NCI-H146 treated with DMSO at 0.1 percent for 48 hours (cell line): ENCODE measurements around the gene SH3PXD2A.

Experiments used
- DNase-seq: peaks from one replicate; lab custom pipeline; 2025; ENCODE audit not compliant: unreplicated experiment; lab: John Stamatoyannopoulos, UW

SH3PXD2A gene

DNA sequence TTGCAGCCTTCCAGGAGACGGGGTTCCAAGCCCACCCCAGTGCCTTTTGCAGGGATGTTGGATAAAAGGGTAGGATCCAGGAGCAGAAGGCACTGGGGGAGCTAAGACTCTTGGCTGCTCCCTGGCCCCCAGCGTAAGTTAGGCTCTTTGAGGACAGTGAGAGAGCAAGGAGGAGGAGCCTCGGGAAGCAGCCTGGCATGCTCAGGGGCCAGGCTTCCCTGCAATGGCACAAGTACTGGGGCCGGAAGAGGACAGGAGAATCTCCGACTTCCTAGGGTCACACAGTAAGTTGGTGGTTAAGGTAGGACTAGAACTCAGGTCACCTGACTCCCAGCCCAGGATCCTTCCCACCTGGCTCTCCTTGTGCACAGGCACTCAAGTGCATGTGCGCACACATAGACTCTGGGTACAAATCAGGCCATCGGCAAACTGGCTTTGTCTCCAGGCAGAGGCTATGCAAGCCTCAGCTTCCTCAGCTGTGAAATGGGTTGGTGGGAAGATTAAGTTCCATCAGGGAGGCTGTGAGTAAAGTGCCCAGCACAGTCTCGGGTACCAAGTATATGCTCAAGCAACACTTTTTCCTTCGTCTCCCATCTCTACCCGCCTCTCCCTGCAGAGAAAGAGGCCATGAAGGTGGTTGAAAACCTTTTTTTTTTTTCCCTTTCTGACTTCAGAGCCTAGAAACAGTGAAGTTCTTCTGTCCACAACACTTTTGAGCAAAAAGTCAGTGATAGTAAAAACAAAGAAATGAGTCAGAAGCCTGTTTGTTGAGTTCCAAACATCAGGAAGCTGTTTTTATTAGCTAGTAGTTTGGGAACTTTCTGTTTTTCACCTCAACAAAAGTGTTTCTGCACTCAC is 282.8 kb downstream of the SH3PXD2A start:
- no peak for DNase-seq

DNA sequence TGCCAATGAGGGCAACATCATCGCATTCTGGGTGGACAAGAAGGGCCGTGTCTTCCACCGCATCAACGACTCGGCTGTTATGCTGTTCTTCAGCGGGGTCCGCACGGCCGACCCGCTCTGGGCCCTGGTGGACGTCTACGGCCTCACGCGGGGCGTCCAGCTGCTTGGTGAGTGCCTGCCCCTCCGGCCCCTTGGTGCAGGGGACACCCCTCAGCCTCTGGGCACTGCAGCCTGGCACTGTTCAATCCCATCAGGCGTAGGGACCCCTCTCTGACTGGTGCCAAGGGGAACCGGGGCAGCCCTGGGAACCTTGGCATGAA is 283.8 kb downstream of the SH3PXD2A start:
- no peak for DNase-seq

DNA sequence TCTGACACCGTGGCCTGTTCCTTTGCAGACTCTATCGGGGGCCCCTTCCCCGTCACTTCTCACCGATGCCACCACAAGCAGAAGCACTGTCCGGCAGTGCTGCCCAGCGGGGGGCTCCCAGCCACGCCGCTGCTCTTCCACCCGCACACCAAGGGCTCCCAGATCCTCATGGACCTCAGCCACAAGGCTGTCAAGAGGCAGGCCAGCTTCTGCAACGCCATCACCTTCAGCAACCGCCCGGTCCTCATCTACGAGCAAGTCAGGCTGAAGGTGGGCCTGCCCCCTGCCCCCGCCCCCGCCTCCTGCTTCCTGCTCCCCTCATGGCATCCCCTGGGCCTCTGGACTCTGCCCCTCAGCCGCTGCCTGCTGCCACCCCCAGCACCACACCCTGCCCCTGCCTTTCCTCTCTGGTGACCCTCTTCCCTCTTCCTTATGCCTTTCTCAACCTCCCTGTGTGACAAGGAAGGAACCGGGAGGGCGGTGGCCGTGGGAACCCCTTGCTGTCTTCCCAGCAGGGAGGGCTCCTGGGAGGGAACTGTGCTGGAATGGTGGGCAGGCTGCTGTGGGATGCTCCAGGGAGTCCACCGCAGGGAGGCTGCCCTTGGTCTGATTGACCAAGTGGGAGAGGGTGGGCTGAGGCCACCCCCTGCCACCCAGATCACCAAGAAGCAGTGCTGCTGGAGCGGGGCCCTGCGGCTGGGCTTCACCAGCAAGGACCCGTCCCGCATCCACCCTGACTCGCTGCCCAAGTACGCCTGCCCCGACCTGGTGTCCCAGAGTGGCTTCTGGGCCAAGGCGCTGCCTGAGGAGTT is 284.3 kb downstream of the SH3PXD2A start:
- DNase-seq, result no peak

DNA sequence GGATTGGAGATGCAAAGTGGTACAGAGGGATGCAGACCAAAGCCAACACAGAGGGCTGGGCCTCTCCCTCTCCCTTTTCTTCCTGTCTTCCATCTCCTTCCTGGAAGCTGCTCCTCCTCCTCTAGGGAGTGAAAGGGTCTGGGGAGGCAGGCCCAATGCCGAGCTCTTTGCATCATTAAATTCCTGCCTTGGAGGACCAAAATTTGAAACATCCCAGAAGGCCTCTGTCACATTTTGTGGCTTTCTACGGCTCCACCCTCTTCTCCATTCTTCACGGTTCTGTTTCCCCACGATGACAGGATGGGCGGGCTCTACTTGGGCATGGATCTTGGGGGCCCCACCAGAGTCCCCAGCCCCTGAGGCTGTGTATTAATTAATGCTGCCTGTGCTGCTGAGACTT is 285.5 kb downstream of the SH3PXD2A start:
- DNase-seq, result no peak

DNA sequence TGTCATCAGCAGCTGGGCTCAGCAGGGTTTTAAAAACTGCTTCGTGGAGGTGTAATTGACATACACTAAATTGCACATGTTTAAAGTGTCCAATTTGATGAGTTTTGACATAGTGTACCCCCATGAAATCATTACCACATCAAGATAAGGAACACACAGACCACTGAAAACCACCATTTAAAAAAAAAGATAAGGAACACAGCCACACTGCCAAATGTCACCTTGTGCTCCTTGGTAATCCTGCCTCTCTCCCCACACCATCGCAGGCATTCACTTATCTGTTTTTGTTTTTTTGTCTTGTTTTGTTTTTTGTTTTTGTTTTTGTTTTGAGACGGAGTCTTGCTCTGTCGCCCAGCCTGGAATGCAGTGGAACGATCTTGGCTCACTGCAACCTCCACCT is 286.9 kb downstream of the SH3PXD2A start:
- DNase-seq, result no peak

DNA sequence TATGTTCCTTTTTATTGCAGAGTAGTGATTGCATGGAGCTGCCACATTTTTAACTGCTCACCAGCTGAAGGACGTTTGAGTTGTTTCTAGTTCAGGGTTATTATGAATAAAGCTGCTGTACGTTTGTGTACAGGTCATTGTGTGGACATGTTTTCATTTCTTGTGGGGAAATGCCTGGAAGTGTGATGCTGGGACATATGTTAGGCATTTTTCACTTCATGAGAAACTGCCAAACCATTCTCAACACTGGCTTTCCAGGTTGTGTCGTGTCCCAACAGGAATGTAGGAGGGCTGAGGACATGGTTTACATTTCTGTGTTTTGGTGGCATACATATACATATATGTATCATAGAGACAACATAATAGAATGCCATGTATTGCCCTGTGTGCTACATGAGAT is 288.8 kb downstream of the SH3PXD2A start:
- no peak for DNase-seq

DNA sequence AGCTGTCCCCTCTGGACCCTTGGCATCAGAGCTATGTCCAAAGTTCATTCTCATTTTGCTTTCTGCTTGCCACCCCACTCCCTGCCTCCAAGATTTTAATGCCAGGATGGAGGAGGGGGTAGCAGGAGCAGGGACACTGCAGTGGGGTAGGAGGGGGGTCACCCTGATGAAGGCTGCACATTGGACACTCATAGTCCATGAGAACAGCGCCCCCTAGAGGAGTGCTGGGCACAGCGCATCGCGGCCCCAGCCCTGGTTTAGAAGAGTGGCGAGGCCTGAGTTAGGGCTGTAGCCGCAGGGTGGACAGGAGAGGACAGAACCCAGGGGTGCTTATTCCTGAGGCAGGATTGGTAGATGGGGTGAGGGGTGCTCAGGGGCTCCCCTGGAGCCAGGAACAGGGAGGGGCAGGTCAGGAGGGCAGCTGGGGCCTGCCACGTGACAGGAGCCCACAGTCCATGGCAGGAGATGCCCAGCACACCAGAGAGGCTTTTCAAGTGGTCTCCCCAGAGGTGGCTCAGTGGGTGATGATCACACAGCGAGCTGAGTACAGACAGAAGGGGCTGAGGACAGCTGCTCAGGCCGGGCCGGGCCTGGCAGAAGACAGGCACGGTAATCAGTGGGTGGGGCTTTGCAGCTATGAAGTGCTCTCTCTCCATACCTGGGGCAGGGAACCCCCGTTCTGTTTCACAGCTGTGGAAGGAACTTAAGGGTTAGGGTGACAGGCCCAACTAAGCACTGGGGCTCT is 290.4 kb downstream of the SH3PXD2A start:
- DNase-seq, result no peak

DNA sequence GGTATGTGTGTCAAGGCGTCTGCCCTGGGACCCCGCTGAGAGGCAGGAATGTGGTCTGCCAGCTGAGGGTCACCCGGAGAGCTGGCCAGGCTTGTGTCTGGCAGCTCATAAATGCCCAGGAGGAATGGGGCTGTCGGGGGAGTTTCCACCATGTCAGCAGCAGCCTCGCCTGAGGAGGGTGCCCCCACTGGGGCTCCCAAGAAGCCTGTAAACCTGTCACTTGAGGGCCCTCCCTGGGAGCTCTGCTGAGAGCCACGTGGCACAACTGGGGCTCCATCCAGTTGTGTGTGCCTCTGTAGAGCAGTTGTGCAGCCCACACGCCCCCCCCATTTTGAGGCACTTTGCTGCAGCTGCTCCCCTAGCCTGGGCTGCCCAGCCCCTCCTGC is 291.3 kb downstream of the SH3PXD2A start:
- no peak for DNase-seq

DNA sequence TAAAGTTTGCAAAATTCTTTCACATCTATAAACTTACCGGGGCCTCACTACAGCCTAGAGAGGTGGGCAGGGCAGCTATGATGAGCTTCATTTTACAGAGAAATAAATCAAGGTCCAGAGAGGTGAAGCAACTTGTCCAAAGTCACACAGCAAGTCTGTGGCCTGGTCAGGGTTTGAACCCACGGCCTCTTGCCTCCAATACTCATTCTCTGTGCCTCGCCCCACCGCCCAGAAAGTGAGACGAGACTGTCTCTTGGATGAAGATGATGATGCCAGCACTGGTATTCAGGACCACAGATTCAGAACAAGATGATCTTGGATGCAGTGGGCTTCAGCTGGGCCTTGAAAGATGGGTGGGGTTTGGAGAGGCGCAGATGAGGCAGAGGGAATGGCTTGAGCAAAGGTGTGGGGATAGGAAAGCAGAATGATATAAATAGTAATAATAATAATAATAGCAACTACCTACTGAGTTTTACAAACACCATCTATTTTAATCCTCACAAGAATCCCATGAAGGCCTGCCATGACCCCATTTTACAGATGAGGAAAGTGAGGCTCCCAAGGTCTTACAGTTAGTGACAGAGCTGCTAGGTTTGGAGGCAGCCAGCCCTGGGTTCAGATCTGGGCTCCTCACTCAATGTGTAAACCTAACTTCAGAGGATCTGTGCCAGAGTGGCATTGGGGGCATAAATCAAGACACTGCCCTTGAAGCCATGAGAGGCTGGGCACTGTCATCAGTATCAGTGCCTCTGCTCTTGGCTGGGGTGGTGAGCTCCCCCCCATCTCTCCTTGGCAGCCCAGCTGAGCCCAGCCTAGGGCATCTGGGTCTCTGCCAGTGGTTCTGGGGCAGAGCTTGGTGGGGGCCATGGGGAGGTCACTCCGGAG is 291.9 kb downstream of the SH3PXD2A start:
- DNase-seq, result no peak

DNA sequence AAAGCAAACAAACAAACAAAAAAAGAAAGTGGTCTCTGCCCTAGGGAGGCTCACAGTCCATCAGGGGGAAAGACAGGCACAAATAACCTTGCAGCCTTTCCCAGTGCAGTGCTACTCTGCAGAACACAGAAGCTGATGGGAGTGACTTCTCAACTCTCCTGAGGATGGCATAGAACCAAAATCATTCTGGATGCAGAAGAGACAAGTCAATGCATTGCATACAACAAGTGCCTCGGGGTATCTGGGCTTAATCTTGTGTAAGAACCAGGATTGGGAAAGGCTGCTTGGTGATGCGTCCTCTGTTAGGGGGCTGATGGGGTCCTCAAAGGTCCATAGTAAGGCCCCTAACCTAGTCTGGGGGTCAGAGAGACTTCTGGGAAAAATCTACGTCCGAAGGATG is 293.0 kb downstream of the SH3PXD2A start:
- DNase-seq, result no peak

DNA sequence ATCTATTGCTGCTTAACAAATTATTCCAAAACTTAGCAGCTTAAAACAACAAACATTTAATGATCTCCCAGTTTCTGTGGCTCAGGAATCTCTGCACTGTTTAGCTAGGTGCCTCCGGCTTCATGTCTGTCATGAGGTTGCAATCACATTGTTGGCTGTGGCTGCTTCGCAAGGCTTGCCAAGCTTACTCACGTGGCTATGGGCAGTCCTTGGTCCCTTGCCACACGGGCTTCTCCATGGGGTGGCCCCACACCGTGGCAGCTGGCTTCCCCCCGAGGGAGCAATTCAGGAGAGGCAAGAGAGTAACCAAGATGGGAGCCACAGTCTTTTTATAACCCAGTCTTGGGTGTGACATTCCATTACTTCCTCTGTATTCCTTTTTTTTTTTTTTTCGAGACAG is 294.5 kb downstream of the SH3PXD2A start:
- DNase-seq, result no peak

DNA sequence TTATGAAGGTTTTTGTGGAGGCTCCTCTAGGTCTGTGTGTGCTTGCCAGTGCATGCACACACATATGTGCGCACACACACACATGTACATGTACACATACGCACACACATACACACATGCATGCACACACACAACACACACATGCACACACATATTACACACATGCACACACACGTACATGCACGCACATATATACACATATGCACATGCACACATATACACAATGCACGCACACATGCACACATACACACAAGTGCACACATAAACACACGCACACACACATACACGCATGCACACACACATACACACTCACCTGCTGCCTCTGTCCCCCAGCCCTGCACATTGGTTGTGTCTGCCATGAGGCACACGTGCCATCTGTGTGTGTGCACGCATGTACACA is 295.6 kb downstream of the SH3PXD2A start:
- DNase-seq, result no peak

DNA sequence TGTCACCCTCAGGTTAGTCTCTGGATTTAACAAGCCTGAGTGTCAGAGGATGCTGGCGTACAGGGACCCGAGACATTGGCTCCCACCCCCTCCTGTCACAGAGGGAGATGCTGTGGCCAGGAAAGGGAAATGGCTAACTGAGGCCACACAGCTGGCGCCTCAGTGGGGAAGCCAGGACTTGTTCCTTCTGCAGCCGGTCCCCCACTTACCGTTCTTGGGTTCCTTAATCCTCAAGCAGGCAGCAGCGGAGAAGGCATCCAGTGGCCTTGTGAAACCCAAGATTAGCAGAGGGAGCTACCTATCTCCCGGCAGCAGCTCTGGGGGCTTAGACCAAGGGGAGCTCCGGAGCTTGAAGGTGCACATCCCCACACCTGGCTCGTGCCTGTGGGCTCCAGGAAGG is 296.5 kb downstream of the SH3PXD2A start:
- no peak for DNase-seq

DNA sequence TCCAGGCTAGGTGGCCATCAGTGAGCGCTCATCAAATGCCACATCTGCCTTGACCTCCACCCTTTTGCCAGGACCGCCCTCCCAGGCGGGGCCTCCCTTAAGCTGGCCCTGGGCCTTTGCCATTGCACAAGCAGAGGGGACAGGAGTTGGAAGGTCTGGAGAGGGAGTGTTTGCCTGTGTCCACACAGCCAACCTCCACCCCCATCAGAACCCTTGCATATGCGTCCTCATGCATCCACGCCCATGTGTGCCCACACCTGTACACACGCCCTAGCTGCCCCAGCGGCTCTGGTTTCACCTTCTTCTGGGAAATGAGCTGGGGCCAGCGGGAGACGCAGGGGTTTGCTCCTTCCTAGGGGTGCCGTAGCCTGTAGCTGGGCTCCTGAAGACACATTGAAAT is 297.9 kb downstream of the SH3PXD2A start:
- no peak for DNase-seq

DNA sequence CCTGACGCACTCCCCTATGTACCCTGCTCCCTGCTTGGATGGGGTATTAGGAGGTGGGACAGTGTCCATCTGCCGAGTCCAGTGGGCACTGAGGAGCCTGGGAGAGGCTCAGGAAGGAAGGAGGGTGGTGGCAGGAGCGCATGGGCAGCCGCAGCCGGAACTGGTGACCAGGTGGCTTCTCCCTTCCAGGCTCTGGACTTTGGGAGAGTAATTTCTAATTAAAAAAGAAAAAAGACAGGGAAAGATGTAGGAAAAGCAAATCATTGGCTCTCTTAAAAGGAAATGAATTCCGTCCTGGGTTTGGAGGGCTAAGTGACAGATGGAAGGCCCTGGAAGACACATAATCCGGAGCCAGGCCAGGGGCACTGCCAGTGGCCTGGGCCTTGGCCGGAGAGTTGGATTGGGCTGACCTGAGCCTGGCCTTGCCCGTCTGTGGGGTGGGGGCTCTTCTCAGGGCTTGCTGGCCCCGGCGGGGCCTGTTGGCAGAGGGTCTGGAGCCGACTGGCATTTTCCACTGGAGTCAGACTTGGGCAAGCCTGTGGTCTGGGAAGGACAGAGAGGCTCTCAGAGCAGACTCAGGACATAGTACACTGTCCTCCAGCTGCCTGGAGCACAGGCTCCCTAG is 298.9 kb downstream of the SH3PXD2A start:
- no peak for DNase-seq

DNA sequence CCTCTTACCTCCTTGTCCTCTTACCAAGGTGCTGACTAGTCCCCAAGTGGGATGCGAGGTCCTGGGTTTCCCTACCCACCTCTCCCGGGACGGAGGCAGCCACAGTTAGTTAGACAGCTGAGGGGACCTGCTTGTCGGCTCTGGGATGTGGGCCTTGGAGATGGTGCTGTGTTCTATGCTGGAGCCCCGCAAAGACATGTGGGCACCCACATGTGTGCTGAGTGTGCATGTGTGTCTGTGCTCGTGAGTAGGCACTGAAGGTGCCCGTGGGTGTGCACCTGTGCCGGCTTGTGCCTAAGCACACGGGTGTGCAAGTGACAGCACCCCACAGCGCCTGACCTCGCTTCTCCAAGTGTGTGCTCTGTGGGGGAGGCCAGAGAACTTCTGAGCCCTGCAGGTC is 299.7 kb downstream of the SH3PXD2A start:
- DNase-seq, result no peak

DNA sequence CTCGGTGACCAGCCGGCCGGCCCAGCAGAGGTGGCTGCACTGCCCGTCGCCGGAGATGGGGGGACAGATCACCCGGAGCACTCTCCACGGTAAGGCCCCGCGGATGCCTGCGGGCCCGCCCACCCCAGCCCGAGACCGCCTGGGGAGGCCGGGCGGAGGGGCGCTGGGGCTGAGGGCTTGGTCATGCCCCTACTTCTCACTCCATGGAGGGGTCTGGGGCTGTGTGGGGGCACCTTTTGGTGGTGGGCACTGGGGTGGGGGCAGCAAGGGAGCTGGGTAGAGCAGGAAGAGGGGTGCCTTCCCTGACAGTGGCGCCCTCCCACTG is 300.1 kb downstream of the SH3PXD2A start:
- DNase-seq, result no peak

DNA sequence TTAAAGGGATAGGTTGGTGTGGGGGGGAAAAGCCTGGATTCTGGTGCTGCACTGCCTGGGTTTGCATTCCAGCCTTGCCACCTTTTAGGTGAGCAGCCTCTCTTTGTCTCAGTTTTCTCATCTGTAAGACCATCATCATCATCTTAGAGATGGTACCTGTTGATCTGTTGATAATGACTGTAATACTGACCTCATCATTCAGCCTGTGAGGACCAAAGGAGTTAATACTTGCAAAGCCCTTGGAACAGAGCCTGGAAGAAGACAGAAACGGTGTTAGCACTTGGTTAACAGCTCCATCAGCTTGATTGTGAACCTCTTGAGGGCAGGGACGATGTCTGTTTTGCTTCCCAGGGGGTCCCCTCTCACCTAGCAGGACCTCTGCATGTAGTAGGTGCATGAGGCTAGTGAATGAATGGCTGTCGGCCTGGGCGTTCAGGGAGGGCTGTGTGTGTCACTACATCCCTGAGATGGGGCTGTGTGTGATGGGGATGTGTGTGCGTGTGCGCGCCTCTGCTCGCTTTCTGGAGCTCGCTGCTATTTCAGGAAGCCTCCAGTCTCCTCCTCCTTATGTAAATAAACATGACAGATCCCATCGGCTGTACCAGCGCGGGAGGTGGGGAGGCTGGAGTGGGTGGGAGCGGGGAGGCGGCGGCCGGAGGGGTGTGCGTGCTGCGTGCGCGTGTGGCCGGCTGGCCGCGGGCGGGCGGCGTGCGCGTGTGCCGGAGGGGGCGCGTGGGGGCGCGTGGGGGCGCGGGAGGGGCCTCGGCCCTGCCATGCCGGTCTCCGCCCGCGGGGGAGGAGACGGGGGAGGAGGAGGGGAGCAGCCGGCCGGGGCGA is 300.7 kb downstream of the SH3PXD2A start:
- DNase-seq, result peak; percentile 66

DNA sequence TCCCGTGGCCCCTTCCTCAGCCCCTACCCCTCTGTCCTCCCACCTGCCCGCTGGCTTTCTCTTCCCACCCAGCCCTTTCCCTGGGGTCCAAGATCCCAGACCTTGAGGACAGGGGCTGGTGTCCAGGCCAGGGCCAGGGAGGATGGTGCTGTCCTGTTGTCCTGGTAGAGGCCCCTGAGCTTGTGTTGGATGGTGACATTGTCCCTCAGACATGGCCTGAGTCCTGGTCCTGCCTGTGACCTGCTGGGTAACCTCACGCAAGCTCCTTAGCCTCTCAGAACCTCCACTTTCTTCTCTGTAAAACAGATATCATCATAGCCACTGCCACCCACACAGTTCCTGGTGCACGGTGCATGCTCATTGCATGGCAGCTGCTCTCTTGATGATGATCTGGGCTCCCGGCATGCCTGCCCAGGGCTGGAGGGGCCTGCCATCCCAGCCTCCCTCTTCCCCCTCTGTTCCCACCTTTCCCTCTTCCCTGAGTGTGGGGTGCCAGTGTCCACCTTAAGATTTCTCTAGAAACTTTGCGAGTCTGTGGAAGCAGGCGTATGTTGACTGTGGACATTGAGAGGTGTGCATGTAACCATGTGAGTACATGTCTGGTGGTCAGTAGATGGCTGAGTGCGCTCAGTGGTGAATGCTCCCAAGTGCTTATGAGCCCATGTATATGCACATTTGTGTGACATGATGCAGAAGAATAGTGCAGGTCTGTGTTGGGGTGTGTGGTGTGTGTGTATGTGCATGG is 301.5 kb downstream of the SH3PXD2A start:
- DNase-seq, result no peak
